GM18520 (cell line): ENCODE measurements around the gene KIF5A.

Source experiments
- ATAC-seq: cut with Tn5 transposase; IDR thresholded peaks from one replicate; pipeline ENCODE4 v1.9.1; 2021; ENCODE audit not compliant: unreplicated experiment

KIF5A gene

DNA sequence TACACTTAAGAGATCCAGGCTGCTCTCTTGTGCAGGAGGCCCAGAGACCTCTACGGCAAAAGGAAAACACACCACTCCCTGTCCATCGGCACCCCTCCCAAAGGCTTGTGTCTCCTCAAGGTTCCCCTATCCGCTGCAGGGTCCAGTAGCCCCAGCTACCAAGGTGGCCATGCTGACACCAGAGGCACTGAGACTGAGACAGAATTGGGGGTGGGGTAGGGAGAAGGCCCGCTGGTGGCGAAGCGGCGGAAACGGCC lies 30.1 kb upstream of the KIF5A start:
- no peak for ATAC-seq

DNA sequence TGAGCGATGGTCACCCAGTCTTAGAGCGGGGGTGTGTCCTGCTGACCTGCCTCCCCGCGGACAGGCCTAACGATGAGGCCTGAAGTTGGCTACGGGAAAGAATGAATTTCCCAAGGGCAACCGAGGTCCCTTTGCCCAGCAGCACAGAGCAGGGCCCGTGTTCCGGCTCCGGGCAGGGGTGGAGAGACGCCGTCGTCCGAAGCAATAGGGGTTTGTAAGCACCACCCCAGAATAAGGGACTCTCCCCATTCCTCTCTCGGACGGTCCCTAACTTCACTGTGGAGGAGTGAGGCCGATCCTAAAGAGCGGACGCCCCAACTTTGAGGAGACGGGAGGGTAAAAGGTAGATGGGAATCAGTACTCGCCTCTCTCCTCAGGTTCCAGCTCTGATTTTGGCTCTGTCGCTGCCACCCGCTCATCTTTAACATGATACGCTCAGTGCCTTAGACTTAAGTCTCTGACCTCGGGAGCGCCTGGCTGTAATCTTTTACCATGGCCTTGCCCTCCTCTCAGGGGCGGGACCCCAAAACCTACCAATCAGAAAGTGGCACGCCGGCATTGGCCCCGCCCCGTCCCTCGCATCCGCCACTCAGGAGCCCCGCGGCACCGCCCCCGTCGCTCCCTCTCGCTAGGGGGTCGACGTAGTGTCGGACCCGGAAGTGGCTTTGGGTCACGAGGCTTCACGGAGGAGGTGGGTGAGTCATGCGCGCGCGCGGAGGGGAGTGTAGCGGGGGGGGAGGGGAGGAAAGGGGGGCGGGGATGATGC lies 29.6 kb upstream of the KIF5A start, which contains the start of gene DDIT3:
DDIT3 (minus strand) TSS at position 462 of the 766 bp plus-strand sequence. CDS start 3,108 bp downstream, outside the sequence.
- peak; percentile 41 for ATAC-seq

DNA sequence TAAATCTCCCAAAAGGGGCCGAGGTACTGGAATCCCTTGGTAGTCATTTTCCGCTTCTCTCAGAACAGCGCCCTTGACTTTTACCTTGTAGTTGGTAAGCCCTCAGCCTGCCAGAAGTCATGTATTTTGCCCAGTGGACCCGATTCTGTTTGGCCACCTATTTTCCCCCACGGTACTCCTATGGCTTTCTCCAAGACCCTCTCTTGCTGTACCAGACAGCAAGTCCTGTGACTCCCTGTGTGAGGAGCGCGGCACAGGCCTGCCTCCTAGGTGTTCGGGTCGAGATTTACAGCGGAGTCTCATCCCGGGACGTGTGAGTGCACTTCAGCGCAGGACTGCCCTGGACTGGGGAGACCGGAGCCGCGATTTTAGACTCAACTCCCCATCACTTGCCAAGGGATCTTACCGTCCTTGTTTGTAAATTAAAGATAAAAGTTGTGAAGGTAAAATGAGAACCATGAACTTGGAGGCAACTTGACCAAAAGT lies 28.3 kb upstream of the KIF5A start:
- ATAC-seq: no peak

DNA sequence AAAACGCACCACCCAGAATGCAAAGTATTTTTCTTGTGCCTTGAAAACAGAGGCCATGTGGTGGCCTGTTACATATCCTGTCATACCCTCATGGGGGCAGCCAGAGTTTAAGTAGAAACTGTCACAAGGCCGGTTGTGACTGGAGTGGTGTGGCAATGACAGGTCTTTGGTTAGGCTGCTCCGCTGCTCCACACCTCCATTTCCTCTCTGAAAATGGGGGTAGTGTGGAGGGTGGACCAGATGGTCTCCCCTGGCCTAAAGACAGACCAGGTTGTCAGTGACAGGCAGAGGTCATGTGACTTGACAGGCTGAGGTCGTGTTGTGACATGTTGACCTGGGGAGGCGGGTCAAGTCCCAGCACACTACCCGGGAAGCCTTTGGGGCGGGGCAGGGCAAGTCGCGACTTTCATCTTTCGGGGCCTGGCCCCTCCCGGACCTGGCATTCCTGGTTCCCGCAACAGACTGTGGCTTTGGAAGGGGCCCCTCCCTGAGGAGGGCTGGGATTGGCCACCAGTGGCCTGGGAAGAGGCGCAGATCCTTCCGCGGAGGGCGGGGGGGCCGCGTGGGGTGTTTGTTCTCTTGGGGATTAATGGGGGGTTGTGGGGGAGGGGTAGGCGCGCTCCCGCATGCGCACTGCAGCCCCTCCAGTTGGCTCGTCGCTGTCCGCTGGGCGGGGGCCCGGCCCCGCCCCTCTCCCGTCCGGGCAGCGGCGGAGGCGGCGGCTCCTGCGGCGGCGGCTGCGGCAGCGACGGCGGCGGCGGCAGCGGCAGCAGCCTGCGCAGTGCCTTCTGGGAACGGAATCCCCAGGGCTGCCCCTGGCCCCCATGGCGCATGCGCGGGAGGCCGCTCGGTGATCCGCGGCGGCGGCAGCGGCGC lies 27.6 kb upstream of the KIF5A start, which contains the start of gene MBD6:
MBD6 (plus strand) TSS at position 814 of the 876 bp plus-strand sequence. CDS start 1,480 bp downstream, outside the sequence.
- ATAC-seq: peak; percentile 31

DNA sequence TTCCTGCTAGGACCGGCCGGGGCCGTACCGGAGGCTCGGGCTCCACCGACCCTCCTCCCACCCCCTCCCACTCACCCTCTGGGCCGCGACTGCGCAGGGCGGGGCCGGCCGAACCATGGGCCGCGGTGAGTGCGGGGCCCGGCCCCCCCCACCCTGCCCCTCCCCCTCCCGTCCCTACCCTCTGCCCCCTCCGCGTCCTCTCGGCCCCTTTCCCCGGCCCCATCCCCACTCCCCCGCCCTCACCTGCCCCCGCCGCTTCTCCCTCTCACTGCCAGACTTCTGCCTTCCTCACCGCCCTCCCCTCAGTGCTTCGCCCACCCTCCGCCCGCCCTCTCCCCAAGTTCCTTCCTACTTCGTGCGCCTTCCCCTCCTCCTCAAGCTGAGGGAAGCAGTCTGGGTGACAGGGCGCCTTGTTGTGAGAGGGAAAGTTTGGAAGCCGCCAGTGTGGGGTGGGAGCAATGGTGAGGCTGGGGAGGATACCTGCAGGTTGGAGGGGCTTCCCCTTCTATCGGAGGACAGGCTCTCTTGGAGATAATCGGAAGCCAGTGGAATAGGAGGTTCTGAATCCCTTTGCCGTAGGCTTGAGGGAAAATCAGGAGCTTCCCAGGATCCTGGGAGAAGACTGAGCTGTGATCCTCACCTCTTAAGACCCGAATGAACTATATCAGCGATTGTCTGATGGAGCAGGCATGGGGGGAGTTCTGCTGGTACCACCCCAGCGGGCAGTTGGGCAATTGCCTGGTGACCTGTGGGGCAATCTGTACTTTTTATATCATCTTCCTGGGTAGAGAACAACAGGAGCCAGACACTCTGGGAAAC lies 26.7 kb upstream of the KIF5A start:
- ATAC-seq: no peak

DNA sequence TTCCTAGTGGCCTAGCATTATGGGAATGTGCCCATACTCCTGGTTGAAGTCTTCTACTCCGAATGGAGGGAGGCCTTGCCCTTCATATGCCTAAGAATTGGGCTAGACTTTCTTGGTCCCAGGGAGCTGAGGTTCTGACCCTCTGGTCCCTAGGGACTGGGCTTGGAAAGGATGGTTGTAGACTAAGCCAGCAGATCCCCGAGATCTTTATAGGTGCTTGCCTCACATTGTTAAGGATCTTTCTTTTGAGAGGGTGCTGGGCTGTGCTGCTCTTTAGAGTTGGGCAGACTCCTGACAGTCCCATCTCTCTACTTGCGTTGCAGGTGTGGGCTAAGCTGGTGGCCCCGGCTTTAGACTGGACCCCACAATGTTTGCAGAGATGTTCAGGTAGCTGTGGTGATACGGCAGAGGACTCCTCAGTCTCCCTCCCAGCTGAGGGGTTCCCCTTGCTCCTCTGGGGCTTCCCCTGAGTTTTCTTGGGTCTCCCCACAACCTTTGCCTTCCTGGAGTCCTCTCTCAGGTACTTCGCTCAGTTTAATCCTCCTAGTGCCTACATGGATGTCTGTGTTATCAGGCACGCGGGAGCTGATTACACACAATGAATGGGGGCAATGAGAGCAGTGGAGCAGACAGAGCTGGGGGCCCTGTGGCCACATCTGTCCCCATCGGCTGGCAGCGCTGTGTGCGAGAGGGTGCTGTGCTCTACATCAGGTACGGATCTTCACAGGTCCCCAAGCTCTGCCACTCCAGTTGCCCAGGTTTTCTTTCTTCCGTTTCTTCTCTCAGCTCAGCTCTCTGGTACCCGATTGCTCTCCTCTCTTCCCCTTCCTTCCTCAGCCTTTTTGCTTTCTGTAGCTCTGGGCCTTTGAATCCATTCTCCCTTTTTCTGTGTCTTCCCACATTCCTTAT lies 25.9 kb upstream of the KIF5A start:
- no peak for ATAC-seq

DNA sequence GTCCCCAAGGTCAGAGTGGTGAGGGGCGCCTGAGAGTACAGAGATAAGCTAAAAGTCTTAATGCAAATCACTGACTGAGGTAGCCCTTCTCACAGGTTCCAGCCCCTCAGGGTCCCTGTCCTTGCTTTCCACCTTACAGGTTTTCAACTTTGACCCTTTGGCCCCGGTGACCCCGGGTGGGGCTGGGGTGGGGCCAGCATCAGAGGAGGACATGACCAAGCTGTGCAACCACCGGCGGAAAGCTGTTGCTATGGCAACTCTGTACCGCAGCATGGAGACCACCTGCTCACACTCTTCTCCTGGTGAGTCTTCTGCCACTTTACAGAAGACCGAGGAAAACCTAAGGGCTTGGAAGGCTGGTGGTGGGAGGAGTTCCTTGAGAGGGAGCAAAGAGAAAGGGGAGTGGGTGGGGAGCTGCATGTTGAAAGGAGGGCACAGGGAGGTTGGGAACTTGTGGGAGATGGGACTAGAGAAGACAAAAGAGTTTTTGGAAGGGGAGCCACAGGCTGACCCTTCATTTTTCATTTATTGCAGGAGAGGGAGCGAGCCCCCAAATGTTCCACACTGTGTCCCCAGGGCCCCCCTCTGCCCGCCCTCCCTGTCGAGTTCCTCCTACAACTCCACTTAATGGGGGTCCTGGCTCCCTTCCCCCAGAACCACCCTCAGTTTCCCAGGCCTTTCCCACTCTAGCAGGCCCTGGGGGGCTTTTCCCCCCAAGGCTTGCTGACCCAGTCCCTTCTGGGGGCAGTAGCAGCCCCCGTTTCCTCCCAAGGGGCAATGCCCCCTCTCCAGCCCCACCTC lies 24.8 kb upstream of the KIF5A start:
- ATAC-seq: no peak

DNA sequence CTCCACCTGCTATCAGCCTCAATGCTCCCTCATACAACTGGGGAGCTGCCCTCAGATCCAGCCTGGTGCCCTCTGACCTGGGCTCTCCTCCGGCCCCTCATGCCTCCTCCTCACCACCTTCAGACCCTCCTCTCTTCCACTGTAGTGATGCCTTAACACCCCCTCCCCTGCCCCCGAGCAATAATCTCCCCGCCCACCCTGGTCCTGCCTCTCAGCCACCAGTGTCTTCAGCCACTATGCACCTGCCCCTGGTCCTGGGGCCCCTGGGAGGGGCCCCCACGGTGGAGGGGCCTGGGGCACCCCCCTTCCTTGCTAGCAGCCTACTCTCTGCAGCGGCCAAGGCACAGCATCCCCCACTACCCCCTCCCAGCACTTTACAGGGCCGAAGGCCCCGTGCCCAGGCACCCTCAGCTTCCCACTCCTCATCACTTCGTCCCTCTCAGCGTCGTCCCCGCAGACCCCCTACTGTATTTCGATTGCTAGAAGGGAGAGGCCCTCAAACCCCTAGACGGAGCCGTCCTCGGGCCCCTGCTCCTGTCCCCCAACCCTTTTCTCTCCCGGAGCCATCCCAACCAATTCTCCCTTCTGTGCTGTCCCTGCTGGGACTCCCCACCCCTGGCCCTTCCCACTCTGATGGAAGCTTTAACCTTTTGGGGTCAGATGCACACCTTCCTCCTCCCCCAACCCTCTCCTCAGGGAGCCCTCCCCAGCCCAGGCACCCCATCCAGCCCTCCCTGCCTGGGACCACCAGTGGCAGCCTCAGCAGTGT lies 24.0 kb upstream of the KIF5A start:
- no peak for ATAC-seq

DNA sequence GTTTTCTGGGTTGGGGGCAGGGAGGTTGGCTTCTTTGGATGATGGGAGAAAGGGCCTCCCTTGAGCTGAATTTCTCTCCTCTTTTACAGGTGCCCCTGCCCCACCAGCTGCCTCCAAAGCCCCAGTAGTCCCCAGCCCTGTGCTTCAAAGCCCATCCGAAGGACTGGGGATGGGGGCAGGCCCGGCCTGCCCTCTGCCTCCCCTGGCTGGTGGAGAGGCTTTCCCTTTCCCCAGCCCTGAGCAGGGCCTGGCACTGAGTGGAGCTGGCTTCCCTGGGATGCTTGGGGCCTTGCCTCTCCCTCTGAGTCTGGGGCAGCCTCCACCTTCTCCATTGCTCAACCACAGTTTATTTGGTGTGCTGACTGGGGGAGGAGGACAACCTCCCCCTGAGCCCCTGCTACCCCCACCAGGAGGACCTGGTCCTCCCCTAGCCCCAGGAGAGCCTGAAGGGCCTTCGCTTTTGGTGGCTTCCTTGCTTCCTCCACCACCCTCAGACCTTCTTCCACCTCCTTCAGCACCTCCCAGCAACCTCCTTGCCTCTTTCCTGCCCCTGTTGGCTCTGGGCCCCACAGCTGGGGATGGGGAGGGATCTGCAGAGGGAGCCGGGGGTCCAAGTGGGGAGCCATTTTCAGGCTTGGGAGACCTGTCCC lies 23.2 kb upstream of the KIF5A start:
- no peak for ATAC-seq

DNA sequence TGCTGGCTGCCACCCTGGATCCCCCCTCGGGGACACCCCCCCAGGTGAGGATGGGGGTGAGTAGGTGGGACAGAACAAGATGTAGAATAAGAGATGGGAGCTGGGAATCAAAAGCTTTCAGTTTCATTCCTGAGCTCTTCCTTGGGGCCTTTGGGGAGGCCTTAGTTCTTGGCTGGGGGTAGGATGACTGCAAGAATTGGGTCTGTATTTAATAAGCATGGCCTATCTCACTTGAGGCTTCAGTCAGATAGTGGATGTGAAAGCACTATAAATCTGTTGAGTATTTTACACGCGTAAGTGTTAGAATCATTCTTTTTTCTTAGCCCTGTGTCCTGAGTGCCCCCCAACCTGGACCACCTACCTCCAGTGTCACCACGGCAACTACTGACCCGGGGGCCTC lies 22.7 kb upstream of the KIF5A start:
- ATAC-seq: no peak

DNA sequence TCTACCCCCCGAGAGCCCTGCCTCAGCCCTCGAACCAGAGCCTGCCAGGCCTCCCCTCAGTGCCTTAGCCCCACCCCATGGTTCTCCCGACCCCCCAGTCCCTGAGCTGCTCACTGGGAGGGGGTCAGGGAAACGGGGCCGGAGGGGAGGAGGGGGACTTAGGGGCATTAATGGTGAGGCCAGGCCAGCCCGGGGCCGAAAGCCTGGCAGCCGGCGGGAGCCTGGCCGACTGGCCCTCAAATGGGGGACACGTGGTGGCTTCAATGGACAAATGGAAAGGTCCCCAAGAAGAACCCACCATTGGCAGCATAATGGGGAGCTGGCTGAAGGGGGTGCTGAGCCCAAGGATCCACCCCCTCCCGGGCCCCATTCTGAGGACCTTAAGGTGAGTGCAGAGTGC lies 21.7 kb upstream of the KIF5A start:
- ATAC-seq: no peak

DNA sequence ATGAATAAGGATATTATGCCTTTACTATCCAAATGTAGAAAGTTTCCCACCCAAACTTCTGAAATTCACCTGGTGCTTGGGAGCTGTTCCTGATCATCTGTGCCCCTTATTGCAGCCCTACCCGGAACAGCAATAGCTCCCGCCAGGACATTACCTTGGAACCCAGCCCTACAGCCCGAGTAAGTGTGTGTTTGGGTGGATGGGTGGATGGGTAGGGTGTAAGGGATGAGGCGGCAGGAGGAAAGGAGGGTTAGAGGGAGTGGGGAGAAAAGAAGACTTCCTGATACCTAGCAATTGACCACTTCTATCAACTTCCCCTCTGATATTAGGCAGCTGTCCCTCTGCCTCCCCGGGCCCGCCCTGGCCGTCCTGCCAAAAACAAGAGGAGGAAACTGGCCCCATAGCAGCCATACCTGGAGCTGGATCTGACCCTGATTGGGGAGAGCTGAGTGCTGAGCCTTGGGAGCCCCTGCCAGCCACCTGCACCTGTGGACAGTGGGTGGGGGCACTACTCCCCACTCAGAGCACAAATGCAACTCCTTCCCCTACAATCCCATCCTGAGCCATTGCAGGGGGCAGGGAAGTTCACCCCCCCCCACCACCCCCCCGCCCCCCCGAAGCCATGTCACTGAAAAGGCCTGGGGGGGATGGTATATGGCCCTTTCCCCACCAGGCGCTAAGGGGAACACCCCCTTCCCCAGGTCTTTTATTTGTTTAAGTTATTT lies 20.9 kb upstream of the KIF5A start:
- ATAC-seq: no peak

DNA sequence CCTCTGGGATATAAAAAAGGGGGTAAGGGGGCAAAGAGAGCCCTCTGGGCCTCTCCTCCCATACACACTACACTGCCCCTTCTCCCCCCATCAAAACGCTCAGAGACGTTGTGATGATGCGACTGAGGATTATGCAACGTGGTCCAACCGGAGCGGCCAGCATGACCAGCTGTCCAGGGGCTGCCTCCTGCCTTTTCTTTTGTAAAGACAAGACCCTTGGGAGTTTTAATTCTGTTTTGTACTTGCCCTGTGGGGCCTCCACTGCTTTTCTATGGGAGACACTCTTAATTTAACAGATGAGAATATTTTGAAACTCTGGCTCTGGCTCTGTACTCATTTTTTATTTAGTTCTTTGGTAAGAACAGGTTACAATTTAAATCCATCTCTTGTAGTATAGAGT lies 20.0 kb upstream of the KIF5A start:
- ATAC-seq: no peak

DNA sequence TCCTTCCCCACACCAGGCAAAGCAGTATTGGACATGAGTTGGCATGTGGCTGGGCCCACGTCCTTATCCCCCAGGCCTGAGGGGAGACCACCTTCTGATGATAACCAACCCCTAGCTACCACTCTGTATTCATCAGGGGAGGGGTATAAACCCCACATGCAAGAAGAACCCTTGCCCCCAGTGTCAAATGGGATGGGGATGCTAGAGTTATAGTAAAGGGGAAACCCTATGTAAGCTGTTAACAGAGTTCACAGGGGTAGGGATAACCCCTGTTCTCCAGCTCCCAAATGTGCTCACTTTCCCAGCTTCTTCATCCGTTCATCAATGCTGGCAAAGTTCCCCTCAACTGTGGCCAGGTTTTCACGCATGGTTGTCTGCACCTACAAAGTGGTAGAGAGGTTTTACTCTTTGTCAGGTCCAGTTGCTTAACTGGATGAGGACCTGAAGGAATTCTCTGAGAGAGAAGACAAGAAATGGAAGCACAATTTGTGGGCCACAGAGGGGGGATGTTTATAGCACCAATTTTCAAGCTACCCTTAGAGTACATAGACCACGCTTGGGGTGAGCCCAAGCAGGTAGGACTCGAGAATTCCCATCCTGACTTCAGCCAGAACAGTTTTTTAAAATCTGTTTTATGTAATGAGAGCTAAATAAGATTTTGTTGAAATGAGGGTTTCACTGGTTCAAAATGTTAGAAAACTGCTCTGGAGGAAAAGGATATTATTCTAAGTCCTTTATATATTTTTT lies 19.3 kb upstream of the KIF5A start:
- no peak for ATAC-seq

DNA sequence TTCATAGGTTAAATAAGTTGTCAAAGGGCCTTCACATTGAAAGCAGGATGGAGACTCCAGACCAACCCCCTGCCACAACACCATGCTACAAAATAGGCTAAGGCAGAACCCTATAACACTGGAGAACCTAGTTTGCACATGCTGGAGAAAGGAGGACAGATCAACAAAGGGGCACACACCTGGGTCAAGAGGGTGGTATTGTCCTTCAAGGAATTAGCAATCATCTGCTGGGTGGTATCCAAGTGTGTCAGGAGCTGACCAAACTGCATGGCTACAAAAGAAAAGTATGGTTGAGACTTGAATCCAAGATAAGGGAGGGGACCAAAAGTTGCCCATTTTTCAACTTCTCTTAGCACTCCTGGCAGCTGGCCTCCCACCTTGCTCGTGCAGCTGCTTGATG lies 18.0 kb upstream of the KIF5A start:
- no peak for ATAC-seq

DNA sequence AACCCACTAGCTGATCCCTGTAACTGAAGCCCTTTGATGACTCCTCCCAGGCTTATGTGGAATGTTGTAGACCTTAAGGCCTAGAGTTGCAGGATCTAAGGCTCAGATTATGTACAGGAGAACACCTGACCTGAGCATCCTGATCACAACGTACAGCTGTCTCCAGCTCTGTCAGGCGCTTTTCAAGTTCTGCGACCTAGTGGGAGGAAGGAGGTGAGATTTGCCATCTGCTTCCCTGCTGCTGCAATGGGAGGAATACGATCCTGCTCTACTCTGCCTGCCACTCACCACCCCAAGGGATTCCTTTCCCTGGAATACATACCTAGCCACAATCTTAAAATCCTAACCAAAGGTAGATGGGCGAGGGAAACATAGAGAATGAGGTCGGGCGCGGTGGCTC lies 16.7 kb upstream of the KIF5A start:
- no peak for ATAC-seq

DNA sequence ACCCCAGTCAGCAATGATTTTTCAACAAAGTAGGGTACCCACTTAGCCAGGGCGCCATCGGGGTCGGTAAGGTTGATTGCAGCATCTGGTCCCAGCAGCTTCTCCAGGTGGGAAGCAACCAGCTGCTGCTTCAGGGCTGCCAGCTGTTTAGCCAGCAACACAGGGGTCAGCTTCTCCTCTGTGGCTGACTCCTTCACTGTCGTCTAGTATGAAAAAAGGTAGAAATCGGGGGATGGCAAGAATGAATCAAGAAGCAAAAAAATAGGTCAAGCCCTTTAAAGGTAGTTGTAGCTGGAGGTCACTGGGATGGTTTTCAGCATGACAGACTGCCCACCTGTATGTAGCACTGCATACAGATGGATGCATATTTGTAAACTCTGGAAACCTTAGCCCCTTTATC lies 15.6 kb upstream of the KIF5A start:
- no peak for ATAC-seq
